Neural cell (in vitro differentiated cells): Measurements from ENCODE around the gene OR5L1. TPM values are rescaled to one million over a fixed set of nuclear protein-coding genes. Genes with fewer than 3 reads are reported as not detected.

Source experiments
- H2AFZ ChIP-seq: fragments of 200-600, 300-800 bp; sonication (generic), shearing (Covaris generic); 2 replicates; pipeline ENCODE4 v1.6.0; 2014; ENCODE audit warnings: low read depth, mild to moderate bottlenecking, antibody characterized with exemption, low read length, moderate library complexity
- H3F3A ChIP-seq: fragments of 200-600 bp; shearing (Covaris generic); 2 replicates; pipeline ENCODE4 v1.6.1; 2016; ENCODE audit warnings: mild to moderate bottlenecking, moderate library complexity, mixed read lengths, antibody characterized with exemption, low read length; ENCODE audit not compliant: insufficient read depth, poor library complexity, severe bottlenecking
- H3K27ac ChIP-seq: fragments of 200-600, 300-800 bp; sonication (generic), shearing (Covaris generic); 2 replicates; pipeline ENCODE4 v1.5.1; 2014; ENCODE audit warnings: mild to moderate bottlenecking, low read length, moderate library complexity
- H3K27me3 ChIP-seq: fragments of 300-800, 200-600 bp; sonication (generic), shearing (Covaris generic); 2 replicates; pipeline ENCODE4 v1.6.0; 2014; ENCODE audit warnings: mild to moderate bottlenecking, low read depth, low read length, moderate library complexity; ENCODE audit not compliant: insufficient read depth
- H3K36me3 ChIP-seq: fragments of 300-800, 200-600 bp; sonication (generic), shearing (Covaris generic); 2 replicates; pipeline ENCODE4 v1.5.1; 2014; ENCODE audit warnings: mild to moderate bottlenecking, antibody characterized with exemption, low read length, moderate library complexity; ENCODE audit not compliant: insufficient read depth
- H3K4me2 ChIP-seq: fragments of 300-800, 200-600 bp; sonication (generic), shearing (Covaris generic); 2 replicates; pipeline ENCODE4 v1.6.0; 2014; ENCODE audit warnings: mild to moderate bottlenecking, low read length
- H3K4me3 ChIP-seq: fragments of 300-800, 200-600 bp; sonication (generic), shearing (Covaris generic); 2 replicates; pipeline ENCODE4 v1.5.1; 2014; ENCODE audit warnings: mild to moderate bottlenecking, low read length, moderate library complexity
- H3K79me2 ChIP-seq: fragments of 200-600 bp; shearing (Covaris generic); replicated peaks from 2 replicates; pipeline ENCODE4 v1.6.0; 2014; ENCODE audit warnings: mild to moderate bottlenecking, low read length, moderate library complexity; ENCODE audit not compliant: insufficient read depth
- H3K9ac ChIP-seq: fragments of 300-800, 200-600 bp; sonication (generic), shearing (Covaris generic); 2 replicates; pipeline ENCODE4 v1.6.1; 2016; ENCODE audit warnings: mild to moderate bottlenecking, low read length, mixed read lengths
- H3K9me2 ChIP-seq: fragments of 200-600 bp; shearing (Covaris generic); 2 replicates; pipeline ENCODE4 v1.6.1; 2016; ENCODE audit warnings: mild to moderate bottlenecking, low read length, mixed read lengths; ENCODE audit not compliant: insufficient read depth
- H3K9me3 ChIP-seq: fragments of 200-600, 300-800 bp; sonication (generic), shearing (Covaris generic); 2 replicates; pipeline ENCODE4 v1.6.1; 2016; ENCODE audit warnings: mild to moderate bottlenecking, mixed run types, low read length, moderate library complexity, mixed read lengths
- H4K20me1 ChIP-seq: fragments of 200-600 bp; shearing (Covaris generic); 2 replicates; pipeline ENCODE4 v1.6.1; 2016; ENCODE audit warnings: mild to moderate bottlenecking, mixed run types; ENCODE audit not compliant: insufficient read depth
- EP300 ChIP-seq: fragments of 450-650 bp; conservative IDR thresholded peaks from 2 replicates; pipeline ENCODE4 v1.6.1; 2014; ENCODE audit warnings: antibody characterized with exemption, mild to moderate bottlenecking, moderate library complexity; ENCODE audit not compliant: poor library complexity, severe bottlenecking
- EZH2 ChIP-seq: fragments of 200-600, 300-800 bp; shearing (Covaris generic), sonication (generic); IDR thresholded peaks from 2 replicates; pipeline ENCODE4 v1.6.1; 2014; ENCODE audit warnings: antibody characterized with exemption, low read length, borderline replicate concordance, mild to moderate bottlenecking; ENCODE audit not compliant: insufficient read depth, poor library complexity, severe bottlenecking
- MXI1 ChIP-seq: fragments of 450-650 bp; conservative IDR thresholded peaks from 2 replicates; pipeline ENCODE4 v1.6.1; 2014; ENCODE audit warnings: antibody characterized with exemption, mild to moderate bottlenecking; ENCODE audit not compliant: poor library complexity, severe bottlenecking
- POLR2AphosphoS5 ChIP-seq: IDR thresholded peaks from 2 replicates; pipeline ENCODE4 v1.6.1; 2012
- RAD21 ChIP-seq: fragments of 450-650 bp; conservative IDR thresholded peaks from 2 replicates; pipeline ENCODE4 v1.6.1; 2014; ENCODE audit warnings: antibody characterized with exemption, mild to moderate bottlenecking, moderate library complexity
- REST ChIP-seq: IDR thresholded peaks from 2 replicates; pipeline ENCODE4 v1.6.1; 2012; ENCODE audit warnings: borderline replicate concordance
- SMC3 ChIP-seq: fragments of 450-650 bp; conservative IDR thresholded peaks from 2 replicates; pipeline ENCODE4 v1.6.1; 2014; ENCODE audit warnings: antibody characterized with exemption, mild to moderate bottlenecking, moderate library complexity; ENCODE audit not compliant: poor library complexity
- TAF1 ChIP-seq: IDR thresholded peaks from 2 replicates; pipeline ENCODE4 v1.6.1; 2012; ENCODE audit warnings: low read depth
- polyA minus RNA-seq: library from RNA; depleted of rRNA, polyadenylated mRNA; stranded (reverse); fragments of >200 nt; gene quantifications from 2 replicates; pipeline ENCODE4 v1.2.3, GENCODE V29; 2014
- polyA plus RNA-seq: library from polyadenylated mRNA; depleted of rRNA; stranded (reverse); fragments of >200 nt; gene quantifications from 2 replicates; pipeline ENCODE4 v1.2.3, GENCODE V29; 2014
- TF ChIP-seq, protein P1 (sequence below): fragments of 450-650 bp; IDR thresholded peaks from 2 replicates; pipeline ENCODE4 v1.5.1; 2014; ENCODE audit warnings: antibody characterized with exemption, mild to moderate bottlenecking, moderate library complexity; ENCODE audit not compliant: poor library complexity, severe bottlenecking

Gene OR5L1
- not detected in 2 replicates for polyA plus RNA-seq
- not detected in 2 replicates for polyA minus RNA-seq

DNA sequence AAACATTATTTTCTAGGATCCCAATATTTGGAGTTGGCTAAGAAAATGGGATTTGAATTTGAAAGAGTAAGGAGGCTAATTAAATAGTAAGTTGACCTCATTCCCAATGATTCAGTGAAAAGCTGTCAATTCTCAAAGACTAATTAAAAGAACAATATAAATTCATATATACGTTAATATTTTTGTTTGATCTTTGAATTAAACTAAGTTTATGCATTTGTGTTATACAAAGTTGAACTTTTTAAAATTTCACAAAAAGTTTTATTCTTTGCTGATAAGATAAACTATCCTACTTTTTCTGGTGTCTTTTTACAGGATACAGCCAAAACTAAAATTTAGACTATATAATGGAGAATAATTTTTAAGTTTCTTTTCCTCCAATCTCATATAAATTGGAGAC is at the start of gene OR5L1:
Gene OR5L1, plus strand, starts transcription at position 301 of the 400 bp plus-strand sequence. CDS start 100 bp downstream, outside the sequence.
- H3K9me3 ChIP-seq = no peaks in the 10 kb centered on the region
- no peak within 1 kb of the TSS for H2AFZ ChIP-seq
- no peak for TF ChIP-seq REST
- TF ChIP-seq POLR2AphosphoS5 = no peak
- no peak for TF ChIP-seq MXI1
- no peak for TF ChIP-seq SMC3
- TF ChIP-seq, protein P1, sequence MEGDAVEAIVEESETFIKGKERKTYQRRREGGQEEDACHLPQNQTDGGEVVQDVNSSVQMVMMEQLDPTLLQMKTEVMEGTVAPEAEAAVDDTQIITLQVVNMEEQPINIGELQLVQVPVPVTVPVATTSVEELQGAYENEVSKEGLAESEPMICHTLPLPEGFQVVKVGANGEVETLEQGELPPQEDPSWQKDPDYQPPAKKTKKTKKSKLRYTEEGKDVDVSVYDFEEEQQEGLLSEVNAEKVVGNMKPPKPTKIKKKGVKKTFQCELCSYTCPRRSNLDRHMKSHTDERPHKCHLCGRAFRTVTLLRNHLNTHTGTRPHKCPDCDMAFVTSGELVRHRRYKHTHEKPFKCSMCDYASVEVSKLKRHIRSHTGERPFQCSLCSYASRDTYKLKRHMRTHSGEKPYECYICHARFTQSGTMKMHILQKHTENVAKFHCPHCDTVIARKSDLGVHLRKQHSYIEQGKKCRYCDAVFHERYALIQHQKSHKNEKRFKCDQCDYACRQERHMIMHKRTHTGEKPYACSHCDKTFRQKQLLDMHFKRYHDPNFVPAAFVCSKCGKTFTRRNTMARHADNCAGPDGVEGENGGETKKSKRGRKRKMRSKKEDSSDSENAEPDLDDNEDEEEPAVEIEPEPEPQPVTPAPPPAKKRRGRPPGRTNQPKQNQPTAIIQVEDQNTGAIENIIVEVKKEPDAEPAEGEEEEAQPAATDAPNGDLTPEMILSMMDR = no peak
- no peak for TF ChIP-seq EZH2
- TF ChIP-seq EP300 = no peak
- no peak for TF ChIP-seq TAF1
- TF ChIP-seq RAD21 = no peak

GRCh38 chr11:55773138-55773537 is 38.0 kb upstream of the OR5L1 start, which contains the start of gene OR5D13:
TSS of gene OR5D13 (plus strand) at chr11:55773438. CDS start at chr11:55773438, 0 bp downstream.
- H3K9me2 ChIP-seq = no peaks in the 10 kb centered on the region
- no peak within 1 kb of the TSS for H3K4me2 ChIP-seq
- peaks cover 2% of the 10 kb centered on the region for H3K9me3 ChIP-seq
- H3F3A ChIP-seq = no peaks in the 10 kb centered on the region
- H3K27me3 ChIP-seq = no peaks in the 10 kb centered on the region
- TF ChIP-seq MXI1 = no peak
- no peak for TF ChIP-seq REST
- TF ChIP-seq EP300 = no peak
- no peak for TF ChIP-seq TAF1
- no peak for TF ChIP-seq EZH2
- TF ChIP-seq, protein P1 = no peak
- no peak for TF ChIP-seq SMC3
- TF ChIP-seq RAD21 = no peak
- no peak for TF ChIP-seq POLR2AphosphoS5
- no peak within 1 kb of the TSS for H3K4me3 ChIP-seq
- no peak within 1 kb of the TSS for H3K27ac ChIP-seq
- no peak within 1 kb of the TSS for H2AFZ ChIP-seq
- H3K9ac ChIP-seq = no peak within 1 kb of the TSS
- H3K79me2 ChIP-seq = no peaks in the 10 kb centered on the region
- H4K20me1 ChIP-seq = no peaks in the 10 kb centered on the region
- H3K36me3 ChIP-seq = no peaks in the 10 kb centered on the region

More for the DNA sequence above, at the start of gene OR5L1:
- Histone ChIP-seq H3K9me2 (no peaks in the 10 kb centered on the region), H3K79me2 (no peaks in the 10 kb centered on the region), H3K27ac (no peak within 1 kb of the TSS), H3F3A (no peaks in the 10 kb centered on the region), H3K4me3 (no peak within 1 kb of the TSS), H3K9ac (no peak within 1 kb of the TSS), H3K4me2 (no peak within 1 kb of the TSS), H3K36me3 (no peaks in the 10 kb centered on the region), H3K27me3 (no peaks in the 10 kb centered on the region), H4K20me1 (no peaks in the 10 kb centered on the region)
